Aorta (tissue), 5 donors: Measurements from ENCODE around the gene VSNL1. TPM values are rescaled to one million over a fixed set of nuclear protein-coding genes. Genes with fewer than 3 reads are reported as not detected.

Experiments used
- ATAC-seq: fragments of 200-7000 bp; cut with Tn5 transposase; one replicate; pipeline ENCODE4 v1.9.1; 2022; ENCODE audit warnings: moderate library complexity; ENCODE audit not compliant: low FRiP score
- DNase-seq, 2 donors: peaks; one replicate each; pipeline ENCODE4 v3.0.0-alpha.2; 2020
- H3K27ac ChIP-seq, 2 donors: one replicate each; pipeline ENCODE4 v1.5.1; 2013; ENCODE audit warnings: low read length in 2 of 2, mild to moderate bottlenecking in 2 of 2, moderate library complexity in 2 of 2, control low read depth in 1 of 2, inconsistent platforms in 1 of 2, low read depth in 1 of 2
- H3K27me3 ChIP-seq, 2 donors: one replicate each; pipeline ENCODE4 v1.6.1; 2013; ENCODE audit warnings: control low read depth in 1 of 2, low read length in 1 of 2, mild to moderate bottlenecking in 1 of 2, moderate library complexity in 1 of 2; ENCODE audit not compliant: insufficient read depth in 2 of 2, control insufficient read depth in 1 of 2
- H3K36me3 ChIP-seq, 2 donors: one replicate each; pipeline ENCODE4 v1.6.1; 2013; ENCODE audit warnings: control low read depth in 1 of 2, low read length in 1 of 2, mild to moderate bottlenecking in 1 of 2; ENCODE audit not compliant: insufficient read depth in 2 of 2, control insufficient read depth in 1 of 2
- H3K4me1 ChIP-seq, 2 donors: one replicate each; pipeline ENCODE4 v1.6.1; 2013; ENCODE audit warnings: low read length in 2 of 2, control low read depth in 1 of 2, mild to moderate bottlenecking in 1 of 2, moderate library complexity in 1 of 2; ENCODE audit not compliant: insufficient read depth in 2 of 2, control insufficient read depth in 1 of 2
- H3K4me3 ChIP-seq, 2 donors: one replicate each; pipeline ENCODE4 v1.5.1; 2013; ENCODE audit warnings: low read length in 2 of 2, control low read depth in 1 of 2, mild to moderate bottlenecking in 1 of 2
- H3K9me3 ChIP-seq: one replicate; pipeline ENCODE4 v1.6.1; 2013; ENCODE audit warnings: mild to moderate bottlenecking, low read length; ENCODE audit not compliant: control insufficient read depth
- WGBS, 2 donors: extraction: QIAGEN DNeasy Blood & Tissue Kit; methylation state at CpG; one replicate each; pipeline ENCODE4 v1.1.7; 2013; 5-methylcytosine and 5-hydroxymethylcytosine counted together
- intact Hi-C, 2 donors: fragments of 100-400 bp; cut with DNase I; formaldehyde crosslinking; loops; one replicate each; pipeline versions ENCODE4 v1.14.2 to v1.15.0; 2022
- polyA plus RNA-seq, 2 donors: library from polyadenylated mRNA; stranded (reverse); fragments of 200-250 nt; gene quantifications; one replicate each; pipeline ENCODE4 v1.2.3, GENCODE V29; 2013
- total RNA-seq, 2 donors: library from RNA; stranded (reverse); fragmentation: NEBNext Ultra II Directional; extraction: Animal tissue kit (Norgen Biotek cat#: 25700); gene quantifications; one replicate each; pipeline ENCODE4 v1.2.1, GENCODE V29; 2021
- donor health status: healthy with polysubstance abuse.
- donor health status: Bipolar disorder and iron deficiency.
- donor health status: DM: no; HTN: no; CAD: no.
- donor health status: DM: no; HTN: no; CAD: no.
- donor health status: DM: yes; HTN: yes; CAD: no.

The VSNL1 gene
- total and polyA plus RNA-seq, 4 donors = not detected

GRCh38 chr2:17539611-17540092, 844 bp upstream of the VSNL1 start:
- peaks cover 0 to 2% of the 10 kb centered on the region in 2 donors for H3K27me3 ChIP-seq
- WGBS, 2 donors = 6% methylated on average over 13 of the region's 13 CpGs
- DNase-seq = peak in 1 of 2 donors; percentile 54
- no peaks in the 10 kb centered on the region for H3K4me1 ChIP-seq
- H3K27ac ChIP-seq = no peak overlapping the region
- H3K9me3 ChIP-seq = no peaks in the 10 kb centered on the region
- no peak for ATAC-seq
- peak overlapping the region in 1 of 2 donors; percentile 37 for H3K4me3 ChIP-seq
- no peaks in the 10 kb centered on the region for H3K36me3 ChIP-seq
- intact Hi-C loops = no loop called here

GRCh38 chr2:17540813-17541530, 476 bp downstream of the VSNL1 start:
- intact Hi-C loops = no loop called here
- peaks cover 0 to 2% of the 10 kb centered on the region in 2 donors for H3K27me3 ChIP-seq
- ATAC-seq (no peak), DNase-seq (no peak)
- H3K36me3 ChIP-seq = no peaks in the 10 kb centered on the region
- H3K27ac ChIP-seq = no peak overlapping the region
- H3K4me1 ChIP-seq = no peaks in the 10 kb centered on the region
- H3K9me3 ChIP-seq = no peaks in the 10 kb centered on the region
- WGBS, 2 donors = 3% methylated on average over 21 of the region's 21 CpGs
- H3K4me3 ChIP-seq = peak overlapping the region; percentile 52 to 74

- intact Hi-C loops = no loop called here
- peaks cover 0 to 2% of the 10 kb centered on the region in 2 donors for H3K27me3 ChIP-seq
Observed at GRCh38 chr2:17541531-17541950, 1.0 kb downstream of the VSNL1 start.

GRCh38 chr2:17542471-17542870, 2.0 kb downstream of the VSNL1 start:
- WGBS, 2 donors = 84 to 88% methylated on average over 2 of the region's 2 CpGs
- intact Hi-C loops = no loop called here
- H3K4me3 ChIP-seq = no peak overlapping the region
- H3K27me3 ChIP-seq = peaks cover 0 to 2% of the 10 kb centered on the region in 2 donors
- no peak for ATAC-seq
- no peaks in the 10 kb centered on the region for H3K36me3 ChIP-seq
- DNase-seq = no peak
- no peak overlapping the region for H3K27ac ChIP-seq
- H3K9me3 ChIP-seq = no peaks in the 10 kb centered on the region
- H3K4me1 ChIP-seq = no peaks in the 10 kb centered on the region

More at GRCh38 chr2:17541531-17541950, 1.0 kb downstream of the VSNL1 start:
- DNase-seq (no peak), ATAC-seq (no peak)
- Histone ChIP-seq H3K4me1 (no peaks in the 10 kb centered on the region), H3K36me3 (no peaks in the 10 kb centered on the region), H3K9me3 (no peaks in the 10 kb centered on the region), H3K4me3 (no peak overlapping the region), H3K27ac (no peak overlapping the region)
- 8 to 10% methylated on average over 12 of the region's 12 CpGs for WGBS, 2 donors

- 67 to 81% methylated on average over 6 of the region's 6 CpGs for WGBS, 2 donors
- H3K27me3 ChIP-seq = peaks cover 0 to 2% of the 10 kb centered on the region in 2 donors
- no peaks in the 10 kb centered on the region for H3K4me1 ChIP-seq
- intact Hi-C loops = no loop called here
- no peak overlapping the region for H3K27ac ChIP-seq
- ATAC-seq (no peak), DNase-seq (no peak)
- H3K36me3 ChIP-seq = no peaks in the 10 kb centered on the region
- H3K4me3 ChIP-seq = no peak overlapping the region
- H3K9me3 ChIP-seq = no peaks in the 10 kb centered on the region
Observed at GRCh38 chr2:17543131-17543660, 2.7 kb downstream of the VSNL1 start.

GRCh38 chr2:17543848-17544247, 3.4 kb downstream of the VSNL1 start:
- Histone ChIP-seq H3K27me3 (peaks cover 0 to 2% of the 10 kb centered on the region in 2 donors), H3K36me3 (no peaks in the 10 kb centered on the region), H3K4me1 (no peaks in the 10 kb centered on the region), H3K9me3 (no peaks in the 10 kb centered on the region), H3K27ac (no peak overlapping the region), H3K4me3 (no peak overlapping the region)
- DNase-seq (no peak), ATAC-seq (no peak)
- intact Hi-C loops = no loop called here

GRCh38 chr2:17544256-17544655, 3.8 kb downstream of the VSNL1 start:
- WGBS, 2 donors = 96 to 98% methylated on average over 3 of the region's 3 CpGs
- DNase-seq (no peak), ATAC-seq (no peak)
- Histone ChIP-seq H3K27me3 (peaks cover 0 to 2% of the 10 kb centered on the region in 2 donors), H3K4me1 (no peaks in the 10 kb centered on the region), H3K36me3 (no peaks in the 10 kb centered on the region), H3K4me3 (no peak overlapping the region), H3K9me3 (no peaks in the 10 kb centered on the region), H3K27ac (no peak overlapping the region)
- intact Hi-C loops = no loop called here

- intact Hi-C loops = no loop called here
- 55 to 56% methylated on average over 5 of the region's 5 CpGs for WGBS, 2 donors
Observed at GRCh38 chr2:17545680-17546613, 5.5 kb downstream of the VSNL1 start.

More at GRCh38 chr2:17545680-17546613, 5.5 kb downstream of the VSNL1 start:
- Histone ChIP-seq H3K27ac (no peak overlapping the region), H3K4me3 (no peak overlapping the region), H3K27me3 (peaks cover 0 to 2% of the 10 kb centered on the region in 2 donors), H3K4me1 (no peaks in the 10 kb centered on the region), H3K36me3 (no peaks in the 10 kb centered on the region), H3K9me3 (no peaks in the 10 kb centered on the region)
- DNase-seq = no peak
- no peak for ATAC-seq
